ENCODE results near the gene IL3RA. TPM values are rescaled to one million over a fixed set of nuclear protein-coding genes. Genes with fewer than 3 reads are reported as not detected.

The IL3RA gene
- total and polyA plus RNA-seq, 2 of the 8 experiments (the other 6 are each of a cell fraction or from before 2014, with no cell fraction given), result 0.11 TPM; not detected in 1

- Histone ChIP-seq H3K79me1 (ENCODE audit: low read depth, low read length) (no peaks in the 10 kb centered on the region), H3K18ac (ENCODE audit: extremely low read depth, low read length) (no peak overlapping the region), H3K27ac (ENCODE audit: low read depth, low read length) (no peak overlapping the region), H4K91ac (replicated peaks; ENCODE audit: insufficient read length, low read length) (no peak overlapping the region), H2AK5ac (ENCODE audit: low read depth, low read length) (no peak overlapping the region), H3K27me3 (replicated peaks in 1 of 4; ENCODE audit: control insufficient read depth in 3 of 4, extremely low read depth in 1 of 4, insufficient read depth in 3 of 4, low read length in 3 of 4) (no peaks in the 10 kb centered on the region), H2BK20ac (ENCODE audit: low read length) (no peak overlapping the region), H3K4ac (replicated peaks; ENCODE audit: insufficient read length, low read depth, low read length) (no peak overlapping the region), H3K56ac (replicated peaks; ENCODE audit: insufficient read length, low read depth, low read length) (no peak overlapping the region), H4K5ac (ENCODE audit: insufficient read length, low read depth, low read length) (no peak overlapping the region), H2BK12ac (ENCODE audit: low read depth, low read length) (no peak overlapping the region), H3K4me2 (ENCODE audit: insufficient read depth in 1 of 2, low read depth in 2 of 2, low read length in 2 of 2) (no peak overlapping the region), H3K23me2 (ENCODE audit: low read depth, low read length) (no peaks in the 10 kb centered on the region; the same call in 1 of the 2 replicates), H4K20me1 (replicated peaks in 1 of 2; ENCODE audit: control insufficient read depth in 1 of 2, insufficient read depth in 2 of 2, low read length in 2 of 2) (no peaks in the 10 kb centered on the region), H2BK120ac (replicated peaks; ENCODE audit: low read depth, low read length) (no peak overlapping the region), H3K36me3 (ENCODE audit: control insufficient read depth in 2 of 4, insufficient read depth in 4 of 4, low read length in 3 of 4) (no peaks in the 10 kb centered on the region), H4K8ac (ENCODE audit: extremely low read depth, insufficient read depth, low read length) (peak overlapping the region; percentile 19; the same call in 1 of the 2 replicates), H2BK5ac (ENCODE audit: low read depth, low read length) (no peak overlapping the region), H3K4me3 (ENCODE audit: extremely low read depth in 1 of 4, insufficient read depth in 2 of 4, low read depth in 3 of 4, low read length in 4 of 4) (no peak overlapping the region), H3K9ac (replicated peaks in 1 of 4; ENCODE audit: extremely low read depth in 1 of 4, low read depth in 3 of 4, low read length in 3 of 4) (no peak overlapping the region), H3K9me3 (ENCODE audit: insufficient read depth in 2 of 2, low read depth in 1 of 2, low read length in 1 of 2) (peaks cover 0 to 5% of the 10 kb centered on the region in 2 experiments; a peak in 2 of 4 replicates), H2AFZ (ENCODE audit: low read length) (no peak overlapping the region), H3K23ac (ENCODE audit: insufficient read length) (no peak overlapping the region), H3K79me2 (ENCODE audit: control insufficient read depth in 1 of 2, insufficient read depth in 2 of 2, low read length in 2 of 2) (no peaks in the 10 kb centered on the region), H3K14ac (ENCODE audit: insufficient read length) (no peak overlapping the region), H3K4me1 (replicated peaks in 1 of 4; ENCODE audit: control insufficient read depth in 3 of 4, insufficient read depth in 4 of 4, low read length in 3 of 4) (peaks cover 2 to 6% (median 5%) of the 10 kb centered on the region in 4 experiments; a peak in 5 of 7 replicates), H2BK15ac (ENCODE audit: low read length) (no peak overlapping the region)
- CTCF ChIA-PET (ENCODE audit: partially characterized antibody), result no interaction called here
- no peak for DNase-seq (ENCODE audit: low read depth in 1 of 2, low spot score in 2 of 2)
- 91% methylated on average over 41 of the region's 49 CpGs; no CpG with 5 or more reads in 1 of the 2 experiments for WGBS, 2 experiments (ENCODE audit: extremely low coverage in 1 of 2, insufficient coverage in 1 of 2, insufficient read length in 1 of 2, insufficient replicate concordance in 2 of 2, low coverage in 1 of 2, low lambda C conversion rate in 2 of 2, missing lambda C conversion rate in 1 of 2)
- FAIRE-seq, result no peak
- POLR2A ChIA-PET (ENCODE audit: partially characterized antibody), result no interaction called here
- no peak for TF ChIP-seq MAFK (IDR thresholded peaks at IDR 0.05; ENCODE audit: low read depth, low read length)
- no peak for TF ChIP-seq NANOG (IDR thresholded peaks at IDR 0.05; ENCODE audit: insufficient read depth, low read depth, low read length, poor library complexity, severe bottlenecking)
- TF ChIP-seq TAF1 (IDR thresholded peaks at IDR 0.05; ENCODE audit: low read depth, low read length), result no peak
- TF ChIP-seq POLR2A (IDR thresholded peaks at IDR 0.05; ENCODE audit: control extremely low read depth in 1 of 2, low read depth in 2 of 2, low read length in 2 of 2), result no peak
- no peak for TF ChIP-seq SIX5 (IDR thresholded peaks at IDR 0.05; ENCODE audit: low read depth, low read length)
- TF ChIP-seq, protein P1, sequence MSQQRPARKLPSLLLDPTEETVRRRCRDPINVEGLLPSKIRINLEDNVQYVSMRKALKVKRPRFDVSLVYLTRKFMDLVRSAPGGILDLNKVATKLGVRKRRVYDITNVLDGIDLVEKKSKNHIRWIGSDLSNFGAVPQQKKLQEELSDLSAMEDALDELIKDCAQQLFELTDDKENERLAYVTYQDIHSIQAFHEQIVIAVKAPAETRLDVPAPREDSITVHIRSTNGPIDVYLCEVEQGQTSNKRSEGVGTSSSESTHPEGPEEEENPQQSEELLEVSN (IDR thresholded peaks at IDR 0.05), result no peak
- TF ChIP-seq EZH2 (IDR thresholded peaks at IDR 0.05; ENCODE audit: low read depth, low read length, severe bottlenecking), result no peak
- TF ChIP-seq, protein P2, sequence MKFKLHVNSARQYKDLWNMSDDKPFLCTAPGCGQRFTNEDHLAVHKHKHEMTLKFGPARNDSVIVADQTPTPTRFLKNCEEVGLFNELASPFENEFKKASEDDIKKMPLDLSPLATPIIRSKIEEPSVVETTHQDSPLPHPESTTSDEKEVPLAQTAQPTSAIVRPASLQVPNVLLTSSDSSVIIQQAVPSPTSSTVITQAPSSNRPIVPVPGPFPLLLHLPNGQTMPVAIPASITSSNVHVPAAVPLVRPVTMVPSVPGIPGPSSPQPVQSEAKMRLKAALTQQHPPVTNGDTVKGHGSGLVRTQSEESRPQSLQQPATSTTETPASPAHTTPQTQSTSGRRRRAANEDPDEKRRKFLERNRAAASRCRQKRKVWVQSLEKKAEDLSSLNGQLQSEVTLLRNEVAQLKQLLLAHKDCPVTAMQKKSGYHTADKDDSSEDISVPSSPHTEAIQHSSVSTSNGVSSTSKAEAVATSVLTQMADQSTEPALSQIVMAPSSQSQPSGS (IDR thresholded peaks at IDR 0.05; ENCODE audit: low read length), result no peak
- TF ChIP-seq SIRT6 (IDR thresholded peaks at IDR 0.05; ENCODE audit: low read length), result no peak
- no peak for TF ChIP-seq ASH2L (IDR thresholded peaks at IDR 0.05; ENCODE audit: low read length)
- no peak for TF ChIP-seq SIN3A (conservative IDR thresholded peaks at IDR 0.05 in 1 of 2, IDR thresholded peaks at IDR 0.05 in 1 of 2; ENCODE audit: low read depth in 1 of 2, low read length in 2 of 2)
Observed at GRCh38 chrX:1351981-1352714, 15.6 kb downstream of the IL3RA start.

Data from H1 (cell line).